ENCODE results near the gene RDH13.
"Not testable (repeated sequence)": the region's sequence is repeated elsewhere in the genome, so short reads cannot be mapped to it uniquely, and the experiment has no call there.

Gene RDH13

GRCh38 chr19:55062735-55063491, at the start of gene RDH13:
Gene RDH13 (minus strand): TSS chr19:55063148. CDS start chr19:55063032, 116 bp downstream.
- peak; percentile 61 to 87 for DNase-seq

GRCh38 chr19:55112246-55112776, 49.4 kb upstream of the RDH13 start:
- no peak for DNase-seq

- DNase-seq = no peak
These were observed 48.4 kb upstream of the RDH13 start for GRCh38 chr19:55111238-55111831.

- DNase-seq = no peak
These were observed 46.8 kb upstream of the RDH13 start for GRCh38 chr19:55109527-55110291.

GRCh38 chr19:55107252-55107651, 44.3 kb upstream of the RDH13 start:
- DNase-seq = not testable (repeated sequence)

GRCh38 chr19:55106591-55106990, 43.6 kb upstream of the RDH13 start:
- no peak for DNase-seq

GRCh38 chr19:55105237-55105636, 42.3 kb upstream of the RDH13 start:
- DNase-seq = no peak

- no peak for DNase-seq
These were observed 40.2 kb upstream of the RDH13 start for GRCh38 chr19:55103190-55103589.

GRCh38 chr19:55101261-55101660, 38.3 kb upstream of the RDH13 start:
- no peak for DNase-seq

GRCh38 chr19:55099557-55100506, 36.9 kb upstream of the RDH13 start:
- no peak for DNase-seq

- DNase-seq = no peak
These were observed 36.0 kb upstream of the RDH13 start for GRCh38 chr19:55098716-55099556.

GRCh38 chr19:55097864-55098715, 35.1 kb upstream of the RDH13 start:
- DNase-seq = peak in 1 of 2 donors; percentile 65

GRCh38 chr19:55096061-55096701, 33.2 kb upstream of the RDH13 start:
- DNase-seq = no peak

GRCh38 chr19:55095260-55096060, 32.5 kb upstream of the RDH13 start:
- no peak for DNase-seq

- no peak for DNase-seq
These were observed 31.7 kb upstream of the RDH13 start for GRCh38 chr19:55094456-55095259.

- DNase-seq = no peak
These were observed 29.7 kb upstream of the RDH13 start for GRCh38 chr19:55092423-55093318.

GRCh38 chr19:55091955-55092354, 29.0 kb upstream of the RDH13 start:
- no peak for DNase-seq

All from bone marrow (tissue), 2 donors.